Measurements from ENCODE around the gene CORO1A.
"Not testable (repeated sequence)": the region's sequence is repeated elsewhere in the genome, so short reads cannot be mapped to it uniquely, and the experiment has no call there.

CORO1A gene

DNA sequence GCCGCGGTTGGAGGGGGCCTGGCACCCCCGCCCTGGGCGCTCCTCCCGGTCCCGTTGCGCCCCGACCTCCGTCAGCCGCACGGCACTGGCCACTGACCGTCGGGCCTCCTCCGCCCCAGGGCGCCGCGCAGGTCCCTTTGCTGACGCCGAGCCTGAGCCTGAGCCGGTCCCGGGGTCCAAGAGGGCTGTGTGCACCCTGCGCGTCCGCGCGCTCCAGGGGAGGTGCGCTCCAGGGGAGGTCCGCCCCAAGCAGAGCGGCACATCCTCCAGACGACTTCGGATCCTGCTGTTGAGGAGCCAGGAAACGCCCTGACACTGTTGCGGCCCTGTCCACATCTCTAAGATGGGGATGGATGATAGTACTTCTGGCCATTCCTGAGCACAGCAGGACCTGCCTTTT is 22.9 kb downstream of the CORO1A start:
- DNase-seq: not testable (repeated sequence)

DNA sequence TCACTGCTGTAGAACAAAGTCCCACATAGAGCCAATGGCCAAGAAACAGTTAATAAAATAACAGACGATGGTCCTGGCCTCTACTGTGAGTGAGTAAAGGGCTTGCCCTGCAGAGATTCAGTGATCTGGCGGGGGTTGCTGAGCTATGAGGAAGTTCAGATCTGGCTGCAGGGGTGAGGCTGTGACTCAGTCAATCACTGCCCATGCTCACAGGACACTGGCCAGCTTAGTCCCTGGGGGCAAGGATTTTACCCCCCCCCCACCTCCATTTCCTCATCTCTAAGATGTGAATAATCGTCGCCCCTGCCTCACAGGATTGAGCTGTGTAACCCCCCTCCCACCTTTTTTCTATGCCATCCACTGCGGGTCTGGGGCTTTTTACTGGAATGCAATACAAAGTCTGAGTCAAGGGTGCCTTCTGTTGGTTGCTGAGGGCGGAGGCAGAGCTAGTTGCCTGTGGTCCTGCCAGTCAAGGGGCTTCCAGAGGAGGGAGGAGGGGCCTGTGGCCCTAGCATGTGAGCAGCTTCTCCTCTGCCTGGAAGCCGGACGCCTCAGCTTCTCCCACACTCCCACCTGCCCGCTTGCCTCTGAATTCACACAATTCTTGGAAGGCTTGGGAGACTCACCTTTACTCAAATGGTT is 23.8 kb downstream of the CORO1A start:
- DNase-seq: not testable (repeated sequence)

DNA sequence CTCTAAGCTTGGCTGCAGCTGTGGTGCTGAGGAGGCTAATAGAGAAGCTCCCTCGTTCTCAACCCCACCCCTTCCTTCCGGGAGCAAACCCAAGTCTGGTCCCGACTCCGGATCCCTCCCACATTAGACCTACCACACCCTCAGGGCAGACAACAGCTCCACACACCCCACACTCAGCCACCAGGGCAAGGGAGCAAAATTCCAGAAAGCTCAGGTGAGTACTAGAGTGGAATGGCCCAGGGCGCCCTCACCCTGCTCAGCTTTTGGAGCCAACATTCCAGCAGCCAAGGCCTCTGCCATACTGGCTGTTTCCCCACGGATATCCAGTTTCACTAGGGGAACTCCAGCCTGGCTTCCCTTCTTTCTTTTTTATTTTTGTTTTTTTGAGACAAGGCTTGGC is 25.6 kb downstream of the CORO1A start:
- peak; percentile 19 for DNase-seq

DNA sequence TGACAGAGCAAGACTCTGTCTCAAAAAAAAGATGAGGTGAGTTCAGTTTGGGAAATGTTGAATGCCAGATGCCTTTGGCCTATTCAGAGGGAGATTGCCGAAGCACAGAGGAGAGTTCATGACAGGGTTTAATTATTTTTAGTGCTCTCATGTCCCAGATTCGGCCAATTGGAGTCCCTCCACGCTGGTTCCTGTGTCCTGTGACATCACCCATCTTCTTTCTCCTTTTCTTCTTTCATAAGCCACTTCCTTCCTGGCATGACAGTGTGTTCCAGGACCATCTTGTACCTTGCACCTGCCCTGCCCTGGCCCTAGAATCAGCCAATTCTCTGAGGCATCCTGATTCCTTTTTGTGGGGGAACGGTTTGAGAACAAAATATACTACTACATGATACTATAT is 28.0 kb downstream of the CORO1A start:
- DNase-seq: not testable (repeated sequence)

DNA sequence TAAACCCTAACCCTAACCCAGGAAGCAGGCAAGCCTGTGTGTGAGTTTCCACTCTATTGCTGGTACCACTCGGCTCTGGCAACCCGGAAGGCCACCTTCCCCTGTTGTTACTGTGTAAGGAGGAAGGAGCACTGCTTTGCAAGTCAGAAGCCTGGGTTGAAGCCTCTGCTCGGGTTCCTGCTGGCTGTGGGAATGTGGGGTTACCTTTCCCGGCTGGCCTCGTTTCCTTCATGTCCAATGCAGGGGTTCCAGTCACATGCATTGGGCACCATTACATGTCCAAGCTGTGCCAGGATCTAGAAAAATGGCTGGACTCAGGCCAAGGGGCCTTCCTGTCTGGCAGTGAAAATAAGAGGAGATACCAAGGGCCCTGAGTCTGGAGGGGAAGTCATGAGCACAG is 33.7 kb downstream of the CORO1A start:
- DNase-seq: peak; percentile 2
